HCT116 (cell line): ENCODE data around the gene SPAM1. TPM values are rescaled to one million over a fixed set of nuclear protein-coding genes. Genes with fewer than 3 reads are reported as not detected.
"Not testable (repeated sequence)": the region's sequence is repeated elsewhere in the genome, so short reads cannot be mapped to it uniquely, and the experiment has no call there.

Experiments
- ATAC-seq: fragments of 200-7000 bp; cut with Tn5 transposase; 2 replicates; pipeline ENCODE4 v1.9.1; 2020; ENCODE audit warnings: mild to moderate bottlenecking, moderate library complexity
- BruUV-seq: library from RNA; stranded (reverse); fragments of 400-500 nt; replicated peaks from 2 replicates; lab custom pipeline; 2021; lab: Mats Ljungman, UMichigan
- CTCF ChIA-PET: fragments of 300-600 bp; sonication (Branson Sonifier 250); formaldehyde crosslinking; loops from one replicate; lab custom pipeline; 2021; ENCODE audit warnings: antibody characterized with exemption; lab: Charles Lee
- POLR2A ChIA-PET: fragments of 300-600, 350-600 bp; sonication (Branson Sonifier 250); formaldehyde crosslinking; loops from one replicate; lab custom pipeline; 2021; ENCODE audit warnings: antibody characterized with exemption; lab: Charles Lee
- RAD21 ChIA-PET, 2 experiments: fragments of 300-600 bp; sonication (Branson Sonifier 250); formaldehyde crosslinking; loops; one replicate each; lab custom pipeline; 2023; ENCODE audit warnings: low total read pairs in 2 of 2; ENCODE audit not compliant: uncharacterized antibody in 2 of 2, unreplicated experiment in 2 of 2, low non-redundant PET in 1 of 2; lab: Charles Lee
- DNase-seq: peaks from one replicate; pipeline ENCODE4 v3.0.0-alpha.2; 2010; ENCODE audit warnings: low read depth, low spot score
- H2AFZ ChIP-seq: fragments of 200-600 bp; shearing (Covaris generic), sonication (generic); 2 replicates; pipeline ENCODE4 v1.6.1; 2017; ENCODE audit warnings: low read depth, mixed run types, mixed read lengths, antibody characterized with exemption, low read length; ENCODE audit not compliant: poor library complexity, severe bottlenecking
- H3K27ac ChIP-seq: 2 replicates; pipeline ENCODE4 v1.5.1; 2012; ENCODE audit warnings: low read depth, low read length
- H3K27me3 ChIP-seq: fragments of 200-600 bp; sonication (generic); 2 replicates; pipeline ENCODE4 v1.6.1; 2016; ENCODE audit warnings: mixed run types, low read length, mixed read lengths; ENCODE audit not compliant: insufficient read depth
- H3K36me3 ChIP-seq, 2 experiments: fragments of 200-500 bp in 1 of 2; fragments of 200-600 bp in 1 of 2; sonication (Bioruptor generic) in 1 of 2; sonication (generic) in 1 of 2; 2 replicates each; pipeline versions ENCODE4 v1.5.1 to v1.6.1; 2014 to 2016; ENCODE audit warnings: low read length in 2 of 2, inconsistent platforms in 1 of 2, mixed read lengths in 1 of 2, mixed run types in 1 of 2; ENCODE audit not compliant: insufficient read depth in 2 of 2, control insufficient read depth in 1 of 2
- H3K4me1 ChIP-seq, 2 experiments: fragments of 200-600 bp in 1 of 2; sonication (generic) in 1 of 2; 2 replicates each; pipeline versions ENCODE4 v1.5.1 to v1.6.1; 2012 to 2017; ENCODE audit warnings: low read length in 2 of 2, inconsistent platforms in 1 of 2, mild to moderate bottlenecking in 1 of 2, mixed read lengths in 1 of 2, mixed run types in 1 of 2, moderate library complexity in 1 of 2; ENCODE audit not compliant: insufficient read depth in 2 of 2, control insufficient read depth in 1 of 2
- H3K4me2 ChIP-seq: fragments of 200-600 bp; sonication (generic); 2 replicates; pipeline ENCODE4 v1.6.1; 2017; ENCODE audit warnings: mixed run types, low read length, mixed read lengths
- H3K4me3 ChIP-seq, 2 experiments: fragments of 200-600 bp in 1 of 2; sonication (generic) in 1 of 2; replicated peaks in 1 of 2; 2 replicates each; pipeline ENCODE4 v1.5.1; 2011 to 2016; ENCODE audit warnings: low read length in 2 of 2, control low read depth in 1 of 2, low read depth in 1 of 2, mild to moderate bottlenecking in 1 of 2, mixed read lengths in 1 of 2, mixed run types in 1 of 2
- H3K79me2 ChIP-seq: fragments of 200-600 bp; sonication (generic); 2 replicates; pipeline ENCODE4 v1.6.1; 2017; ENCODE audit warnings: mild to moderate bottlenecking, mixed run types, low read length, moderate library complexity, mixed read lengths; ENCODE audit not compliant: insufficient read depth
- H3K9ac ChIP-seq: fragments of 200-600 bp; sonication (generic); 2 replicates; pipeline ENCODE4 v1.6.1; 2016; ENCODE audit warnings: low read length, mixed read lengths
- H3K9me2 ChIP-seq: fragments of 200-600 bp; sonication (generic), shearing (Covaris generic); 2 replicates; pipeline ENCODE4 v1.6.1; 2017; ENCODE audit warnings: mixed run types, mild to moderate bottlenecking, moderate library complexity; ENCODE audit not compliant: insufficient read depth
- H3K9me3 ChIP-seq, 2 experiments: fragments of 200-500 bp in 1 of 2; fragments of 200-600 bp in 1 of 2; sonication (Bioruptor generic) in 1 of 2; sonication (generic) in 1 of 2; 2 replicates each; pipeline ENCODE4 v1.6.1; 2014 to 2017; ENCODE audit warnings: low read length in 2 of 2, mixed read lengths in 2 of 2, inconsistent platforms in 1 of 2, low read depth in 1 of 2, mild to moderate bottlenecking in 1 of 2, mixed run types in 1 of 2, moderate library complexity in 1 of 2; ENCODE audit not compliant: control insufficient read depth in 1 of 2, insufficient read depth in 1 of 2
- H4K20me1 ChIP-seq: fragments of 200-600 bp; sonication (generic), shearing (Covaris generic); 2 replicates; pipeline ENCODE4 v1.6.1; 2017; ENCODE audit warnings: mixed run types, mild to moderate bottlenecking, moderate library complexity; ENCODE audit not compliant: insufficient read depth
- CEBPB ChIP-seq: IDR thresholded peaks from 2 replicates; pipeline ENCODE4 v1.6.1; 2012; ENCODE audit warnings: low read depth
- EGR1 ChIP-seq: IDR thresholded peaks from 2 replicates; pipeline ENCODE4 v1.6.1; 2012; ENCODE audit warnings: low read depth
- ELF1 ChIP-seq: IDR thresholded peaks from 2 replicates; pipeline ENCODE4 v1.6.1; 2012; ENCODE audit warnings: low read depth, borderline replicate concordance
- EZH2 ChIP-seq: fragments of 200-600 bp; sonication (generic); IDR thresholded peaks from 2 replicates; pipeline ENCODE4 v1.6.1; 2017; ENCODE audit warnings: antibody characterized with exemption, mixed run types
- EZH2phosphoT487 ChIP-seq: fragments of 200-600 bp; IDR thresholded peaks from 2 replicates; pipeline ENCODE4 v1.6.1; 2018; ENCODE audit warnings: antibody characterized with exemption, borderline replicate concordance
- FOSL1 ChIP-seq: IDR thresholded peaks from 2 replicates; pipeline ENCODE4 v1.6.1; 2012; ENCODE audit warnings: low read depth
- JUND ChIP-seq: IDR thresholded peaks from 2 replicates; pipeline ENCODE4 v1.6.1; 2012
- MAX ChIP-seq: IDR thresholded peaks from 2 replicates; pipeline ENCODE4 v1.6.1; 2012
- POLR2A ChIP-seq: IDR thresholded peaks from 2 replicates; pipeline ENCODE4 v1.7.0; 2011; ENCODE audit warnings: borderline replicate concordance; ENCODE audit not compliant: insufficient read depth, insufficient read length; ENCODE audit errors: extremely low read depth
- RAD21 ChIP-seq: IDR thresholded peaks from 2 replicates; pipeline ENCODE4 v1.6.1; 2012; ENCODE audit warnings: low read depth, mild to moderate bottlenecking
- REST ChIP-seq: IDR thresholded peaks from 2 replicates; pipeline ENCODE4 v1.6.1; 2012; ENCODE audit warnings: low read depth
- SIN3A ChIP-seq: IDR thresholded peaks from 2 replicates; pipeline ENCODE4 v1.6.1; 2012; ENCODE audit warnings: low read depth
- SP1 ChIP-seq: IDR thresholded peaks from 2 replicates; pipeline ENCODE4 v1.6.1; 2012; ENCODE audit warnings: low read depth
- SRF ChIP-seq: IDR thresholded peaks from 2 replicates; pipeline ENCODE4 v1.6.1; 2012; ENCODE audit warnings: low read depth
- TCF7L2 ChIP-seq: IDR thresholded peaks from 2 replicates; pipeline ENCODE4 v1.7.0; 2011; ENCODE audit warnings: borderline replicate concordance, inconsistent platforms; ENCODE audit not compliant: insufficient read depth, insufficient read length; ENCODE audit errors: extremely low read depth
- YY1 ChIP-seq: IDR thresholded peaks from 2 replicates; pipeline ENCODE4 v1.6.1; 2011; ENCODE audit warnings: low read length, low read depth, moderate library complexity, mild to moderate bottlenecking; ENCODE audit not compliant: insufficient replicate concordance; ENCODE audit errors: extremely low read depth
- ZNF274 ChIP-seq: fragments of 200-500 bp; sonication (Bioruptor generic); IDR thresholded peaks from 2 replicates; pipeline ENCODE4 v1.6.1; 2014; ENCODE audit warnings: mild to moderate bottlenecking, low read depth, low read length, inconsistent platforms
- intact Hi-C: fragments of 100-400 bp; cut with micrococcal nuclease; formaldehyde crosslinking; loops from 2 replicates; pipeline ENCODE4 v1.10.0; 2022
- total RNA-seq: library from RNA; stranded (reverse); gene quantifications from one replicate; pipeline ENCODE4 v1.2.1, GENCODE V29; 2021; ENCODE audit not compliant: unreplicated experiment
- TF ChIP-seq, protein P1 (sequence below), 3 experiments: fragments of 200-600 bp in 1 of 3; sonication (generic) in 1 of 3; IDR thresholded peaks in 2 of 3; conservative IDR thresholded peaks in 1 of 3; 2 replicates each; pipeline ENCODE4 v1.5.1; 2012 to 2017; ENCODE audit warnings: low read depth in 2 of 3, low read length in 2 of 3, antibody characterized with exemption in 1 of 3, borderline replicate concordance in 1 of 3, control low read depth in 1 of 3, mild to moderate bottlenecking in 1 of 3, mixed read lengths in 1 of 3, mixed run types in 1 of 3, moderate library complexity in 1 of 3; ENCODE audit not compliant: insufficient read depth in 1 of 3

SPAM1 gene
- total RNA-seq, 1 experiment from 2014 or later, result not detected

- POLR2A ChIA-PET, H3K27me3 ChIP-seq, H3K9me3 ChIP-seq, H3K27ac ChIP-seq, H4K20me1 ChIP-seq, H3K36me3 ChIP-seq, H3K79me2 ChIP-seq, H2AFZ ChIP-seq, H3K9ac ChIP-seq, DNase-seq, H3K4me2 ChIP-seq, intact Hi-C loops, H3K9me2 ChIP-seq, ATAC-seq, CTCF ChIA-PET, H3K4me3 ChIP-seq, H3K4me1 ChIP-seq, RAD21 ChIA-PET, BruUV-seq: not testable (repeated sequence)
These were observed 83.3 kb downstream of the SPAM1 start for GRCh38 chr7:124008296-124008695.

DNA sequence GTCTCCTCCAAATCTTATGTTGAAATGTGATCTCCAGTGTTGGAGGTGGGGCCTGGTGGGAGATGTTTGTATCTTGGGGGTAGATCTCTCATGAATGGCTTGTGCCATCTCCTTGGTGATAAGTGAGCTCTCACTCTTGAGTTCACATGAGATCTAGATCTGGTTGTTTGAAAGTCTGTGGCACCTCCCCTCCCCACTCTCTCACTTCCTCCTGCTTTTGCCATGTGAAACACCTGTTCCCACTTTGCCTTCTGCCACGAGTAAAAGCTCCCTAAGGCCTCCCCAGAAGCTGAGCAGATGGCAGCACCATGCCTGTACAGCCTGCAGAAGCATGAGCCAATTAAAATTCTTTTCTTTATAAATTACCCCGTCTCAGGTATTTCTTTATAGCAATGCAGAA is 84.3 kb downstream of the SPAM1 start:
- RAD21 ChIA-PET, result no interaction called here
- TF ChIP-seq YY1 (no peak), SIN3A (no peak), EGR1 (no peak), TCF7L2 (no peak), EZH2 (no peak), JUND (no peak), SRF (no peak), CEBPB (no peak), SP1 (no peak), ZNF274 (no peak), RAD21 (no peak), ELF1 (no peak), POLR2A (no peak), EZH2phosphoT487 (no peak), REST (no peak), MAX (no peak), FOSL1 (no peak)
- TF ChIP-seq, protein P1, sequence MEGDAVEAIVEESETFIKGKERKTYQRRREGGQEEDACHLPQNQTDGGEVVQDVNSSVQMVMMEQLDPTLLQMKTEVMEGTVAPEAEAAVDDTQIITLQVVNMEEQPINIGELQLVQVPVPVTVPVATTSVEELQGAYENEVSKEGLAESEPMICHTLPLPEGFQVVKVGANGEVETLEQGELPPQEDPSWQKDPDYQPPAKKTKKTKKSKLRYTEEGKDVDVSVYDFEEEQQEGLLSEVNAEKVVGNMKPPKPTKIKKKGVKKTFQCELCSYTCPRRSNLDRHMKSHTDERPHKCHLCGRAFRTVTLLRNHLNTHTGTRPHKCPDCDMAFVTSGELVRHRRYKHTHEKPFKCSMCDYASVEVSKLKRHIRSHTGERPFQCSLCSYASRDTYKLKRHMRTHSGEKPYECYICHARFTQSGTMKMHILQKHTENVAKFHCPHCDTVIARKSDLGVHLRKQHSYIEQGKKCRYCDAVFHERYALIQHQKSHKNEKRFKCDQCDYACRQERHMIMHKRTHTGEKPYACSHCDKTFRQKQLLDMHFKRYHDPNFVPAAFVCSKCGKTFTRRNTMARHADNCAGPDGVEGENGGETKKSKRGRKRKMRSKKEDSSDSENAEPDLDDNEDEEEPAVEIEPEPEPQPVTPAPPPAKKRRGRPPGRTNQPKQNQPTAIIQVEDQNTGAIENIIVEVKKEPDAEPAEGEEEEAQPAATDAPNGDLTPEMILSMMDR (IDR thresholded peaks at IDR 0.05 in 2 of 3, conservative IDR thresholded peaks at IDR 0.05 in 1 of 3; ENCODE audit: borderline replicate concordance in 1 of 3, insufficient read depth in 1 of 3, low read depth in 2 of 3, low read length in 2 of 3), result no peak
- intact Hi-C loops, result no loop called here
- Histone ChIP-seq H4K20me1 (no peaks in the 10 kb centered on the region), H3K4me1 (no peaks in the 10 kb centered on the region), H2AFZ (no peak overlapping the region), H3K9me3 (no peaks in the 10 kb centered on the region), H3K79me2 (no peaks in the 10 kb centered on the region), H3K9ac (no peak overlapping the region), H3K9me2 (no peaks in the 10 kb centered on the region), H3K36me3 (no peaks in the 10 kb centered on the region), H3K27ac (no peak overlapping the region), H3K4me2 (no peak overlapping the region), H3K4me3 (no peak overlapping the region), H3K27me3 (no peaks in the 10 kb centered on the region)
- POLR2A ChIA-PET, result no interaction called here
- ATAC-seq (no peak), DNase-seq (no peak)
- no TSS peak for BruUV-seq
- CTCF ChIA-PET, result no interaction called here
